H7 (cell line): Measurements from ENCODE around the gene PNPLA3. TPM values are rescaled to one million over a fixed set of nuclear protein-coding genes. Genes with fewer than 3 reads are reported as not detected.
A peak's percentile ranks its signal among the peaks of the same experiment; 100 is the strongest.

Experiments
- DNase-seq: peaks from one replicate; pipeline ENCODE4 v3.0.0; 2012
- H3K27me3 ChIP-seq: 2 replicates; pipeline ENCODE4 v1.6.0; 2011; ENCODE audit warnings: mild to moderate bottlenecking, low read length; ENCODE audit not compliant: control insufficient read depth, insufficient read depth
- H3K36me3 ChIP-seq: replicated peaks from 2 replicates; pipeline ENCODE4 v1.5.1; 2011; ENCODE audit warnings: low read length; ENCODE audit not compliant: control insufficient read depth, insufficient read depth
- H3K4me3 ChIP-seq: 2 replicates; pipeline ENCODE4 v1.5.1; 2011; ENCODE audit warnings: low read depth, mild to moderate bottlenecking, control low read depth, low read length, moderate library complexity; ENCODE audit not compliant: insufficient read depth
- total RNA-seq: library from RNA; depleted of rRNA; stranded (reverse); fragments of >200 nt; shearing (Covaris generic); gene quantifications from 2 replicates; pipeline ENCODE4 v1.2.3, GENCODE V29; 2014

PNPLA3 gene
- total RNA-seq, 1 experiment from 2014 or later: 10.7 TPM

- Histone ChIP-seq H3K27me3 (no peaks in the 10 kb centered on the region), H3K4me3 (no peak overlapping the region), H3K36me3 (no peaks in the 10 kb centered on the region; the same call in 1 of the 2 replicates)
- DNase-seq: peak; percentile 95
Observed at GRCh38 chr22:43884600-43885318, 38.8 kb upstream of the PNPLA3 start.

GRCh38 chr22:43885319-43885671, 38.3 kb upstream of the PNPLA3 start:
- Histone ChIP-seq H3K36me3 (no peaks in the 10 kb centered on the region; the same call in 1 of the 2 replicates), H3K27me3 (no peaks in the 10 kb centered on the region; the same call in 1 of the 2 replicates), H3K4me3 (no peak overlapping the region)
- no peak for DNase-seq

DNA sequence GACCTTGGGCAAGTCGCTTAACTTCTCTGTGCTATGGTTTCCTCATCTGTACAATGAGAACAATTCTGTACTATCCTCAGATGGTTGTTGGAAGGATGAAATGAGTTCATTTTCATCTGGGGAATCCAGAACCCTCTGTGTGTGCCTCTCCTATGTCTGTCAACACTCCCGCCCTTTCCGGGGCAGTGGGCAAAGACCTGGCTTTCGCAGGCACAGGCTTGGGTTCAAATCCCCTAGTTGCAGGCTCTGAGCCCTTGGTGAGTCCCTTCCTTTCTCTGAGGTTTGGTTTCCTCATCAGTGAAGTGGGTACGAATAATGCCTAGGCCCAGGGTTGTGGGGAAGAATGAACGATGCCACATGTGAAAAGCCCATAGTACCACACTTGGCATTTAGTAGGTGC, 37.8 kb upstream of the PNPLA3 start:
- DNase-seq: no peak
- H3K36me3 ChIP-seq: no peaks in the 10 kb centered on the region; the same call in 1 of the 2 replicates
- peaks cover 4% of the 10 kb centered on the region; the same call in 1 of the 2 replicates for H3K27me3 ChIP-seq
- no peak overlapping the region for H3K4me3 ChIP-seq

- peak; percentile 21 for DNase-seq
- Histone ChIP-seq H3K36me3 (no peaks in the 10 kb centered on the region; the same call in 1 of the 2 replicates), H3K4me3 (no peak overlapping the region), H3K27me3 (peaks cover 8% of the 10 kb centered on the region; the same call in 1 of the 2 replicates)
Observed at GRCh38 chr22:43886231-43886630, 37.4 kb upstream of the PNPLA3 start.

GRCh38 chr22:43887391-43887790, 36.2 kb upstream of the PNPLA3 start:
- peak; percentile 10 for DNase-seq
- H3K36me3 ChIP-seq: no peaks in the 10 kb centered on the region; the same call in 1 of the 2 replicates
- peaks cover 20% of the 10 kb centered on the region; the same call in 1 of the 2 replicates for H3K27me3 ChIP-seq

GRCh38 chr22:43888740-43889139, 34.9 kb upstream of the PNPLA3 start:
- H3K36me3 ChIP-seq: no peaks in the 10 kb centered on the region; the same call in 1 of the 2 replicates
- peaks cover 24% of the 10 kb centered on the region; the same call in 1 of the 2 replicates for H3K27me3 ChIP-seq
- DNase-seq: no peak
- H3K4me3 ChIP-seq: no peak overlapping the region

More at GRCh38 chr22:43887391-43887790, 36.2 kb upstream of the PNPLA3 start:
- H3K4me3 ChIP-seq: no peak overlapping the region

DNA sequence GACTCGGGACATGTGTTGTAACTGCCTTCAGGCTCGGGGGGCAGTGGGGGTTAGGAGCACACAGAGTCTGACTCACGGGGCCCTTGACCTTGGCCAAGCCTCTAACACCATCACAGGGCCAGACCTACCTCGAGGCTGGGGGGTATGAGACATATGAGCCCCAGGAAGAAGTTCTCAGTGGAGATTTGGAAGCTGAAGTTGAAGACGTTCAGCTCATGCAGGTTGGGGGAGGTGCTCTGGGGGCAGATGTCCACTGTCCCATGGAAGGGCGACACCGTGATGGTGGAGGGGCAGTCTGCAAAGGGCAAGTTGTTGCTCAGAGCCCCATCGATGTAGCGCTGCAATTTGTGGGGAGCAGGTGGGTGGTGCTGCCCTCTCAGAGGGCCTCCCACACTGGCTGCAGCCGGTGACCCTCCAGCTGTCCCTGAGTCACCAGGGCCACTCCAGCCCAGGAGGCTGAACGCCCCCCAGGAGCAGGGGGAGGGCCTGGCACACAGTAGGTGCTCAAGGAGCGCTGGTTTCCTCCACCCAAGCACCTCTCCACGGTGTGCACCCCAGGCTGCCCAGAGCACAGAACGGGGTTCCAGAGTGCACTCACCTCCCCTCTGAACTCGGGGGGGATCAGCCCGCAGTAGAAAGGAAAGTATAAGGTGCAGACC, 34.3 kb upstream of the PNPLA3 start:
- DNase-seq: no peak
- no peaks in the 10 kb centered on the region; the same call in 1 of the 2 replicates for H3K36me3 ChIP-seq
- H3K27me3 ChIP-seq: peaks cover 24% of the 10 kb centered on the region; the same call in 1 of the 2 replicates
- no peak overlapping the region for H3K4me3 ChIP-seq

- Histone ChIP-seq H3K4me3 (no peak overlapping the region), H3K36me3 (no peaks in the 10 kb centered on the region; the same call in 1 of the 2 replicates), H3K27me3 (peaks cover 24% of the 10 kb centered on the region; the same call in 1 of the 2 replicates)
- DNase-seq: peak; percentile 71
Observed at GRCh38 chr22:43889860-43890253, 33.7 kb upstream of the PNPLA3 start.

DNA sequence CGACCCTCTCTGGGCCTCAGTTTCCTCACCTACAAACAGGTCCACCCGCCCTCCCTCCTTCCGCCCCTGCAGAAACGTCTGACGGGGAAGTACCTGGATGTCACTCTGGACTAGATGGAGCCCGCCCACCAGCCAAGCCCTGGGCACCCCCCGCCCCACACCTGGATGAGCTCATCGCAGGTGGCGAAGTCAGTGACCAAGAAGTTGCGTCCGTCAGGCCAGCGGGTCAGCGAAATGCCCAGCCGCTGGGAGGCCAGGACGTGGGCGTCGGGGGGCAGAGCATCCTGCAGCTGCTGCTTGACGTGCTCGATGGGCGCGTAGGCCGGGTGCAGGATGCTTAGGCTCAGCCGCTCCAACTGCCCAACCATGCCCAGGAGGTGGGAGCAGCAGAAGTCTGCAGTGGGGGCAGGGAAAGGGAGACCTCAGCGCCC, 32.7 kb upstream of the PNPLA3 start:
- H3K4me3 ChIP-seq: peak overlapping the region; percentile 64; the same call in 1 of the 2 replicates

DNA sequence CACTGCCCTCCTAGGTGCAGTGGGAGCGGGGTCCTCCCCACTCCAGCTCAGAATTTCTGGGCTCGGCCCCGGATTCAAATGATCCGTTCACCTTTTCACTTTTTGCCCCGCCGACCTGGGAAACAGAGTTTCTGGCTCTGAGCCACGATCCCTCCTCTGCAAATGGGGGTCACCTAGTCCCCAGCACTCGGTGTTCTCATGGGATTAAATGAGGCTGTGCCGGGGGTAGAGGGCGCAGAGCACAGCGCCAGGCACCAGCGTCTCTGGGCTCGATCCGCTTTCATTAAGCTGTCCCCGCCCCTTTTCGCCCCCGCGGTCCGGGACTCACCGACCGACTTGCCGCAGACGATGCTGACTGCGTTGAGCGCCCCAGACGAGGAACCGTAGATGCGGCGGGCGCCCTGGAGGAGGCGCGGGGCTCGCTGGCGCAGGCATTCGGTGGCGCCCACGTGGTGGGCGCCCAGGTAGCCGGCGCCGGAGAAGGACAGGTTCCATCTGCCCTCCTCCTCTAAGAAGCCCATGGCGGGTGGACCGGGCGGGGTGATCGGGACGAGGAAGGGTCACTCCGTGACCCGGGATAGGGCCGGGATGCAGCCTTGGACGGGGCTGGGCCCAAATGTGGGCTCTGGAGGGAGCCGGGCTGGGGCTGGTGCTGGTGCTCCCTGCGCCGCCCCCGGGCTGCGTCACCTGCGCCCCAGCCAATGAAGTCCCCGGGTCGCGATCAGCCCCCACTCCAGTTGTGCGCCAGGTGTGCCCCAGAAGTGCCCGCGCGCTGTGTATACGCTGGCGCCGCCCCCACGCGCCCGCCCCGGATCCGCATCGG, 32.0 kb upstream of the PNPLA3 start, which contains the start of gene PNPLA5:
Gene PNPLA5, minus strand, starts transcription at position 654 of the 823 bp plus-strand sequence. Its CDS starts 133 bp downstream, at position 521.
- Histone ChIP-seq H3K27me3 (peaks cover 24% of the 10 kb centered on the region; the same call in 1 of the 2 replicates), H3K4me3 (peak within 1 kb of the TSS; percentile 64)
- DNase-seq: peak; percentile 97

More for the DNA sequence above, 32.7 kb upstream of the PNPLA3 start:
- DNase-seq: peak; percentile 76
- no peaks in the 10 kb centered on the region; the same call in 1 of the 2 replicates for H3K36me3 ChIP-seq
- H3K27me3 ChIP-seq: peaks cover 24% of the 10 kb centered on the region; the same call in 1 of the 2 replicates

DNA sequence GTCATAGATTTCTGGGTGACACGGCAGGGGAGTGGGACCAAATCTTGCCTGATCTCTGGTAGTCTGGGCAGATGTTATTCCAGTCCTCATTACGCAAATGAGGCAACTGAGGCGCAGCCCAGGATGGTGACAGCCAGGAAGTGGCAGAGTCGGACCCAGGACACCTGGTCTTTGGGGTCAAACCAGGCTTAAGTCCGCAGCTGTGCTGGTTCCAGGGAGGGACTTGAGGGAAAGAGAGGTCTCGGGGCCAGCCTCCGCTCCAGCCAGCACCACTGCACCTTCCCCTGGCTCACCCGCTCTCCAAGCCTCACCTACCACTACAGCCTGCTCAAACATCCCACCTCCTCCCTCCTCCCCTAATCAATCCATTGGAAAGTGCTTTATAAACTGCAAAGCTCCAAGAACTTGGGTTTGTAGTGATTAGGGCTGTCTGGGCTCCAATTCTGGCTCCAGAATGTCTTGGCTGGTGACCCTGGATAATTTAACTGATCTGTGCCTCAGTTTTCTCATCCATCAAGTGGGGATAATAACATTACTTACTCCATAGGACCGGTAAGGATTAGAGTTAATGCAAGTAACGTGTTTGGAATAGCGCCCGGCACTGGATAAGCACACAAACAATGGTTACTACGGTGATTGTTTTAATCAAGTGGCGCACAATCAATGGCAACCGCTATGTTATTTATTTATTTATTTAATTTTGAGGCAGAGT, 31.3 kb upstream of the PNPLA3 start:
- DNase-seq: no peak
- Histone ChIP-seq H3K4me3 (peak overlapping the region; percentile 64), H3K36me3 (no peaks in the 10 kb centered on the region; the same call in 1 of the 2 replicates), H3K27me3 (peaks cover 24% of the 10 kb centered on the region; the same call in 1 of the 2 replicates)

More for the DNA sequence above, 32.0 kb upstream of the PNPLA3 start, which contains the start of gene PNPLA5:
- no peaks in the 10 kb centered on the region; the same call in 1 of the 2 replicates for H3K36me3 ChIP-seq

DNA sequence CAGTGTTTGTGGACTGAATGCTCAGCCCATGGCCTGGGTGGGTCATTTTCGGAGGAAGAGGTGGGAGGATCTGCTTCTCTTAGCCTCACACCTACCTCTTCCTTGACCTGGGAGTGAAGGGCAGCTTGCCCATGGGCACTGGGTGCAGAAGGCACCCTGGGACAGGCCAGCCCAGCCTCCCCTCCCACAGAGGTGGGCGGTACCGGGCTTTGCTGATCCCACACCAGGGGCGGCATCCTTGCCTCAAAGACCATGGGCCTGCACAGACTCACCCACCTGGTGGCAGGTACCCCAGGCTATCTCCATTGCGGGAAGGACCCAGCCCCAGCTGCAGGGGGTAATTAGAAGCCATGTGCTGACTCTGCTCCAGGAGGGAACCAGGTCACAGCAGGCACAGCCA, 30.3 kb upstream of the PNPLA3 start:
- Histone ChIP-seq H3K27me3 (peaks cover 24% of the 10 kb centered on the region; the same call in 1 of the 2 replicates), H3K4me3 (no peak overlapping the region), H3K36me3 (no peaks in the 10 kb centered on the region; the same call in 1 of the 2 replicates)
- DNase-seq: no peak

GRCh38 chr22:43894122-43894521, 29.5 kb upstream of the PNPLA3 start:
- Histone ChIP-seq H3K4me3 (no peak overlapping the region), H3K27me3 (peaks cover 24% of the 10 kb centered on the region; the same call in 1 of the 2 replicates), H3K36me3 (no peaks in the 10 kb centered on the region; the same call in 1 of the 2 replicates)
- no peak for DNase-seq
